Keratinocyte (primary cell): Measurements from ENCODE around the gene TOP1. TPM values are rescaled to one million over a fixed set of nuclear protein-coding genes. Genes with fewer than 3 reads are reported as not detected.

Source experiments
- DNase-seq: peaks from one replicate; pipeline ENCODE4 v3.0.0-alpha.2; 2011; ENCODE audit warnings: low read depth, missing footprints, low spot score
- FAIRE-seq: peaks from 2 replicates; lab custom pipeline; 2011; peaks lifted over from hg19 to GRCh38; lab: Jason Lieb, UNC
- H2AFZ ChIP-seq: 2 replicates; pipeline ENCODE4 v1.6.0; 2012; ENCODE audit warnings: low read length, control low read depth, inconsistent platforms; ENCODE audit not compliant: control insufficient read depth
- H3K27ac ChIP-seq: 2 replicates; pipeline ENCODE4 v1.5.1; 2011; ENCODE audit warnings: low read length; ENCODE audit not compliant: control insufficient read depth, insufficient read depth
- H3K27me3 ChIP-seq: 3 replicates; pipeline ENCODE4 v1.6.0; 2011; ENCODE audit warnings: low read length; ENCODE audit not compliant: control insufficient read depth, insufficient read depth; ENCODE audit errors: extremely low read depth
- H3K36me3 ChIP-seq, 2 experiments: 2 replicates in 1 of 2; 3 replicates in 1 of 2; pipeline ENCODE4 v1.5.1; 2011; ENCODE audit warnings: low read length in 2 of 2, mild to moderate bottlenecking in 1 of 2; ENCODE audit not compliant: control insufficient read depth in 2 of 2, insufficient read depth in 2 of 2; ENCODE audit errors: extremely low read depth in 1 of 2
- H3K4me1 ChIP-seq: 3 replicates; pipeline ENCODE4 v1.5.1; 2011; ENCODE audit warnings: low read length; ENCODE audit not compliant: control insufficient read depth, insufficient read depth; ENCODE audit errors: extremely low read depth
- H3K4me2 ChIP-seq: 3 replicates; pipeline ENCODE4 v1.6.0; 2011; ENCODE audit warnings: low read depth, low read length; ENCODE audit not compliant: control insufficient read depth, insufficient read depth; ENCODE audit errors: extremely low read depth
- H3K4me3 ChIP-seq, 3 experiments: fragments of 200-600 bp in 1 of 3; sonication (generic) in 1 of 3; 2 replicates in 2 of 3; 3 replicates in 1 of 3; pipeline ENCODE4 v1.5.1; 2011 to 2016; ENCODE audit warnings: low read length in 3 of 3, mild to moderate bottlenecking in 3 of 3, control low read depth in 2 of 3, inconsistent platforms in 1 of 3, low read depth in 1 of 3, mixed read lengths in 1 of 3, mixed run types in 1 of 3, moderate library complexity in 1 of 3; ENCODE audit not compliant: control insufficient read depth in 2 of 3, insufficient read depth in 2 of 3; ENCODE audit errors: extremely low read depth in 1 of 3
- H3K79me2 ChIP-seq: 2 replicates; pipeline ENCODE4 v1.6.0; 2012; ENCODE audit warnings: low read length; ENCODE audit not compliant: control insufficient read depth, insufficient read depth
- H3K9ac ChIP-seq: 3 replicates; pipeline ENCODE4 v1.6.0; 2011; ENCODE audit warnings: low read length; ENCODE audit not compliant: control insufficient read depth, insufficient read depth; ENCODE audit errors: extremely low read depth
- H3K9me1 ChIP-seq: 3 replicates; pipeline ENCODE4 v1.6.0; 2011; ENCODE audit warnings: low read length; ENCODE audit not compliant: control insufficient read depth, insufficient read depth; ENCODE audit errors: extremely low read depth
- H3K9me3 ChIP-seq: 2 replicates; pipeline ENCODE4 v1.5.1; 2012; ENCODE audit warnings: low read depth, low read length; ENCODE audit not compliant: control insufficient read depth
- H4K20me1 ChIP-seq: 3 replicates; pipeline ENCODE4 v1.6.0; 2011; ENCODE audit warnings: low read length; ENCODE audit not compliant: control insufficient read depth, insufficient read depth; ENCODE audit errors: extremely low read depth
- CTCF ChIP-seq, 3 experiments: IDR thresholded peaks in 1 of 3; conservative IDR thresholded peaks in 1 of 3; optimal IDR thresholded peaks in 1 of 3; 2 replicates in 2 of 3; 3 replicates in 1 of 3; pipeline versions ENCODE3 to v1.5.1; 2011; ENCODE audit warnings: low read length in 3 of 3, mild to moderate bottlenecking in 3 of 3, moderate library complexity in 2 of 3, control low read depth in 1 of 3, inconsistent platforms in 1 of 3; ENCODE audit not compliant: insufficient read depth in 2 of 3; ENCODE audit errors: extremely low read depth in 1 of 3
- EZH2 ChIP-seq: IDR thresholded peaks from one replicate; pipeline ENCODE4 v1.6.1; 2012; ENCODE audit warnings: inconsistent platforms, mild to moderate bottlenecking, low read length, moderate library complexity
- dilution Hi-C: fragments of 300-500 bp; cut with MboI; formaldehyde crosslinking; loops from one replicate; pipeline ENCODE4 v1.7.0; 2020; ENCODE audit warnings: low sequenced_read_pairs; ENCODE audit not compliant: extremely low pct_ligation_motif_present
- polyA plus RNA-seq, 5 experiments: library from polyadenylated mRNA; depleted of rRNA in 3 of 5; stranded (reverse) in 3 of 5; stranded (forward) in 1 of 5; unstranded in 1 of 5; fragments of >200 nt; gene quantifications; 1 replicate in 1 of 5; 2 replicates in 3 of 5; 3 replicates in 1 of 5; pipeline versions ENCODE4 v1.2.1 to v1.2.3, GENCODE V29; 2011 to 2012; ENCODE audit warnings: missing spikeins in 2 of 5, low read depth in 1 of 5, low replicate concordance in 1 of 5

TOP1 gene
- polyA plus RNA-seq, 1 donor (not counting 4 experiments of a cell fraction or from before 2014, with no cell fraction given), result 25.2 TPM

GRCh38 chr20:41068806-41069205 is 40.2 kb downstream of the TOP1 start:
- TF ChIP-seq CTCF (optimal IDR thresholded peaks at IDR 0.05 in 1 of 3, IDR thresholded peaks at IDR 0.05 in 1 of 3, conservative IDR thresholded peaks at IDR 0.05 in 1 of 3; ENCODE audit: extremely low read depth in 1 of 3, insufficient read depth in 2 of 3, low read length in 3 of 3) (no peak), EZH2 (no peak)
- no peak overlapping the region for H3K4me2 ChIP-seq
- no peak overlapping the region for H3K27ac ChIP-seq
- no peaks in the 10 kb centered on the region for H3K9me3 ChIP-seq
- no peak for FAIRE-seq
- no peak overlapping the region for H3K4me3 ChIP-seq
- peaks cover 9% of the 10 kb centered on the region for H4K20me1 ChIP-seq
- H3K27me3 ChIP-seq, result no peaks in the 10 kb centered on the region
- H3K9ac ChIP-seq, result no peak overlapping the region
- no peak overlapping the region for H2AFZ ChIP-seq
- H3K9me1 ChIP-seq, result peaks cover 4% of the 10 kb centered on the region
- dilution Hi-C loops, result no loop called here
- H3K4me1 ChIP-seq, result peaks cover 33% of the 10 kb centered on the region
- H3K79me2 ChIP-seq, result peaks cover 84% of the 10 kb centered on the region
- no peak for DNase-seq
- peaks cover 10 to 21% of the 10 kb centered on the region in 2 experiments for H3K36me3 ChIP-seq

- H3K27ac ChIP-seq, result peak overlapping the region; percentile 42
Measured at GRCh38 chr20:41072190-41072863, 43.7 kb downstream of the TOP1 start.

More at GRCh38 chr20:41072190-41072863, 43.7 kb downstream of the TOP1 start:
- FAIRE-seq (peak; percentile 46), DNase-seq (no peak)
- H4K20me1 ChIP-seq, result peaks cover 4% of the 10 kb centered on the region
- TF ChIP-seq CTCF (optimal IDR thresholded peaks at IDR 0.05 in 1 of 3, IDR thresholded peaks at IDR 0.05 in 1 of 3, conservative IDR thresholded peaks at IDR 0.05 in 1 of 3; ENCODE audit: extremely low read depth in 1 of 3, insufficient read depth in 2 of 3, low read length in 3 of 3) (no peak), EZH2 (no peak)
- H3K4me3 ChIP-seq, result peak overlapping the region in 1 of 3 experiments; percentile 18
- H2AFZ ChIP-seq, result no peak overlapping the region
- dilution Hi-C loops, result no loop called here
- peak overlapping the region; percentile 77 for H3K4me2 ChIP-seq
- H3K27me3 ChIP-seq, result no peaks in the 10 kb centered on the region
- H3K79me2 ChIP-seq, result peaks cover 83% of the 10 kb centered on the region
- peaks cover 4% of the 10 kb centered on the region for H3K9me1 ChIP-seq
- peaks cover 10 to 23% of the 10 kb centered on the region in 2 experiments for H3K36me3 ChIP-seq
- peaks cover 33% of the 10 kb centered on the region for H3K4me1 ChIP-seq
- H3K9me3 ChIP-seq, result no peaks in the 10 kb centered on the region
- no peak overlapping the region for H3K9ac ChIP-seq
